ENCODE measurements around the gene ITGA6.

The ITGA6 gene

GRCh38 chr2:172427990-172428831, 825 bp downstream of the ITGA6 start:
- no peak for TF ChIP-seq JUND (IDR thresholded peaks at IDR 0.05; ENCODE audit: low read depth)
- DNase-seq (ENCODE audit: low read depth in 1 of 2, low spot score in 1 of 2), result peak; percentile 20 to 30
- in situ Hi-C loops (cut with HindIII; ENCODE audit: low pct_unique_long_range_greater_than_20kb, low sequenced_read_pairs), result no loop called here

DNA sequence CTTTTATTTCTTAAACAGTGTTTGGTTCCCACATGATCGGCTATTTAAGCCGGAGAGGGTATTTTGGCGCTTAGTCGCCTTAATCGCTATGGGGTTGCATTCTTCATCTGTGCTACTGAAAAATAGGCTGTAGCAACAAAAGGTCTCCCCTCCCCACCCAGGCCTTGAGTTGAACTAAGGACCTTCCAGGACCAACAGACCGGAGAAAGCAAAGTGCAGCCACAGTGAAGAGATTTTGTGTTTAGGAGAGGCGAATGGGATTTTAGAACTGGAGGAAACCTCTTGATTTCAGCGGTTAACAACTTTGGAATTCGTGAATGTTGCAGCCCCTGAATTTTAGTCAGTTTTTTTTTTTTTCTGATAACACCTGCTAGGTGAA, 1.4 kb downstream of the ITGA6 start:
- in situ Hi-C loops (cut with HindIII; ENCODE audit: low pct_unique_long_range_greater_than_20kb, low sequenced_read_pairs), result no loop called here
- no peak for DNase-seq (ENCODE audit: low read depth in 1 of 2, low spot score in 1 of 2)
- no peak for TF ChIP-seq JUND (IDR thresholded peaks at IDR 0.05; ENCODE audit: low read depth)

DNA sequence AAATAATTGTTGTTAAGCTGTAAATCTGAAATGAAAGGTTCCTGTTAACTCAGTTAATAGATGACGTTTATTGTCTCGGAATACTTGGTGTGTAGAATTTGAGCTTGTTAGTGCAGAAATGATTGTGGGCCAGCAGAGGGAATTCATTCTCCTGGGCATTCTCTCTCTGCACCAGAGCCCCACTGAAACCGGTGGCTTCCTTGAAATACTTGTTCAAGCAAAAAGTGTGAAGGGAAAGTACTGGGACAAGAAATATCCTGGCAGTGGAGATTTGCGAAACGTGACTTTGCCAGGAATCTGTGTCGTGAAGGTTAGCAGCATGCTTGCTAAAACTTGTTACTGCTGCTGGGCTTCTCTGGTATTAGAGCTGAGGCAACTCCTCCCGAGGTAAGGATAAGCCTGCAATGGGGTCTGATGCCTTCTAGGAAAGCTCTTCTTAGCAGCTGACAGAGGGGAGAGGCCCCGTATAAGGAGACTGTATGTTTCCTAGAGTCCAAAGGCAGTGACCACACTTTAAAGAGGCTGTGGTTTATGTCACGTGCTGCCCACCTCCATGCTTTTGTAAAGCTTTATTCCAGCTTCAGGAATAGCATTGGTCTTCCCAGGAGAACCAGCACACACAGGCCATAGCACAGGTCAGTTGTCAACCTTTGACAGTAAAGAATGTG, 2.0 kb downstream of the ITGA6 start:
- no peak for TF ChIP-seq JUND (IDR thresholded peaks at IDR 0.05; ENCODE audit: low read depth)
- in situ Hi-C loops (cut with HindIII; ENCODE audit: low pct_unique_long_range_greater_than_20kb, low sequenced_read_pairs), result no loop called here
- DNase-seq (ENCODE audit: low read depth in 1 of 2, low spot score in 1 of 2), result no peak

DNA sequence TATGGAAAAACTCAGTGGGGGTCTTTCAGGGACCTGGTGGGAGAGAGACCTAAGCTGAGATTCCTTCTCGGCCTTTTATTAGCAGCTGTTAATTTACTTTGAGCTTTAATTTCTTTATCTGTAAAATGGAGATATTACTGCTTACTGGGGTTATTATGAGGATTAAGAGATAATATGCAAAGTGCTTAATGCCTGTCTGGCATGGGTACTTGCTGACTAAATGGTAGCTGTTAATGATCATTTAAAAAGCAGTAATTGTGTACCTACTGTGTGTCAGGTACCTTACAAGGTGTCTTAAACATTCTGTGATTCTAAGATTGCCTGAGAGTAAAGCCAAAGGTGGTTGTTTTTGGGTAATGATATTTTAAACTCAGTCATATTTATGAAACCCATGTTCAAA, 2.6 kb downstream of the ITGA6 start:
- TF ChIP-seq JUND (IDR thresholded peaks at IDR 0.05; ENCODE audit: low read depth), result no peak
- no peak for DNase-seq (ENCODE audit: low read depth in 1 of 2, low spot score in 1 of 2)
- in situ Hi-C loops (cut with HindIII; ENCODE audit: low pct_unique_long_range_greater_than_20kb, low sequenced_read_pairs), result no loop called here

- no peak for TF ChIP-seq JUND (IDR thresholded peaks at IDR 0.05; ENCODE audit: low read depth)
- DNase-seq (ENCODE audit: low read depth in 1 of 2, low spot score in 1 of 2), result no peak
- in situ Hi-C loops (cut with HindIII; ENCODE audit: low pct_unique_long_range_greater_than_20kb, low sequenced_read_pairs), result no loop called here
Observed at GRCh38 chr2:172430678-172431077, 3.3 kb downstream of the ITGA6 start.

DNA sequence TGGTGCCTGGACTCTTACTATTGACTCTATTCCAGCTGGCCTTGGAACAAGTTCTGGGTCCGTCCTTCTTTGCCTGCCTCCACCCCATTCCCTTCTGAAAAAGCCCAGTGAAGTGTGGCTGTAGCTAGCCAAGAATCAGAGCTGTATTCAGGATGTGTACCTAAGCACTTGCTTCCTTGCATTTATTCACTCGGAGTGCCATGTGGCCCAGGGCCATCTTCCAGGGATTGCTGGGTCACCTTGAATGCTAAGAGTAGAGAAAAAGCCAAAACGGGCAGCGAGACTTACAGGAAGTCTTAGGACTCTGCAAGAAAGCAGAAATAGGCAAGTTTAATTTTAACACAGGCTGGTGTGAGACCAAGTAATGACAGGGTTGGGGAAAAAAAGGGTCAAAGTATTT, 4.1 kb downstream of the ITGA6 start:
- in situ Hi-C loops (cut with HindIII; ENCODE audit: low pct_unique_long_range_greater_than_20kb, low sequenced_read_pairs), result no loop called here
- no peak for DNase-seq (ENCODE audit: low read depth in 1 of 2, low spot score in 1 of 2)
- TF ChIP-seq JUND (IDR thresholded peaks at IDR 0.05; ENCODE audit: low read depth), result no peak

GRCh38 chr2:172431993-172432392, 4.6 kb downstream of the ITGA6 start:
- TF ChIP-seq JUND (IDR thresholded peaks at IDR 0.05; ENCODE audit: low read depth), result no peak
- no peak for DNase-seq (ENCODE audit: low read depth in 1 of 2, low spot score in 1 of 2)
- in situ Hi-C loops (cut with HindIII; ENCODE audit: low pct_unique_long_range_greater_than_20kb, low sequenced_read_pairs), result no loop called here

DNA sequence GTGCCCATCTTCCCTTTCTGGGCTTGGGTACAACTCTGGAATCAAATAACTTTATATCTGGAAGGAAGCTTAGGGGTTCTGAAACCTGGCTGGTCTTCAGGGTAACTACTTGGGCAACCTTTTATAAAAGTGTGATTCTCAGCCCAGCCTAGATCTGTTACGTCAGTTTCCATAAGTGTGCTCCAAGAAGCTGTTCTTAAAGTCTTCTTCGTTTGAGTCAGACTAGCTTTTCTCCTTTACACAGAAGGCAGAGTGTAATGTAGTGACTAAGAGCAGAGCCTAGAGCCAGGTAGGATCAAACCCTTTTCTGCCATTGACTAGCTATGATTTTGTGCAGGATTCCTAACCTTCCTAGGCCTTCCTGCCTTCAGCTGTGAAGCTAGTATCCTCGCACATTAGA, 5.8 kb downstream of the ITGA6 start:
- in situ Hi-C loops (cut with HindIII; ENCODE audit: low pct_unique_long_range_greater_than_20kb, low sequenced_read_pairs), result no loop called here
- TF ChIP-seq JUND (IDR thresholded peaks at IDR 0.05; ENCODE audit: low read depth), result no peak
- no peak for DNase-seq (ENCODE audit: low read depth in 1 of 2, low spot score in 1 of 2)

- no peak for TF ChIP-seq JUND (IDR thresholded peaks at IDR 0.05; ENCODE audit: low read depth)
- in situ Hi-C loops (cut with HindIII; ENCODE audit: low pct_unique_long_range_greater_than_20kb, low sequenced_read_pairs), result no loop called here
Observed at GRCh38 chr2:172434821-172435605, 7.6 kb downstream of the ITGA6 start.

GRCh38 chr2:172435606-172435911, 8.2 kb downstream of the ITGA6 start:
- in situ Hi-C loops (cut with HindIII; ENCODE audit: low pct_unique_long_range_greater_than_20kb, low sequenced_read_pairs), result no loop called here
- no peak for TF ChIP-seq JUND (IDR thresholded peaks at IDR 0.05; ENCODE audit: low read depth)
- no peak for DNase-seq (ENCODE audit: low read depth in 1 of 2, low spot score in 1 of 2)

More at GRCh38 chr2:172434821-172435605, 7.6 kb downstream of the ITGA6 start:
- no peak for DNase-seq (ENCODE audit: low read depth in 1 of 2, low spot score in 1 of 2)

DNA sequence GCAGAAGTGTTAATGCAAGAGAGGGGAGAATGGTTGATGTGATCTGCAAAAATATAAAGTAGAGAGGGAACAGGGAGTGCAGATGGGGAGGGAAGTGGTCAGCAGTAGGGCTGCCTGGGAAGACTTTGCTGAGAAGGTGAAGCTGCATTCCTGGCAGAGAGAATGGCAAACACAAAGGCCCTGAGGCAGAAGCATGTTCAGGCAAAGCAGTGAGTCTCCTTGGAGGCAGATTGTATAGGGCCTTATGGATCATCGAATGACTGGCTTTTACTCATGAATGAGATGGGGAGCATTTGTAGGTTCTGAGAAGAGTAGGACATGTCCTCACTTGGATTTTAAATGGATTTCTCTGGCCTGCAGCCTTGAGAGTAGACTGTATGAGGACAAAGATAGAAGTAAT, 9.5 kb downstream of the ITGA6 start:
- no peak for TF ChIP-seq JUND (IDR thresholded peaks at IDR 0.05; ENCODE audit: low read depth)
- DNase-seq (ENCODE audit: low read depth in 1 of 2, low spot score in 1 of 2), result peak in 1 of 2 experiments; percentile 49
- in situ Hi-C loops (cut with HindIII; ENCODE audit: low pct_unique_long_range_greater_than_20kb, low sequenced_read_pairs), result no loop called here

GRCh38 chr2:172437419-172438341, 10.3 kb downstream of the ITGA6 start:
- no peak for TF ChIP-seq JUND (IDR thresholded peaks at IDR 0.05; ENCODE audit: low read depth)

More at GRCh38 chr2:172437419-172438341, 10.3 kb downstream of the ITGA6 start:
- in situ Hi-C loops (cut with HindIII; ENCODE audit: low pct_unique_long_range_greater_than_20kb, low sequenced_read_pairs), result no loop called here
- no peak for DNase-seq (ENCODE audit: low read depth in 1 of 2, low spot score in 1 of 2)
